Measurements from ENCODE around the gene SLC16A11.
"Not testable (repeated sequence)": the region's sequence is repeated elsewhere in the genome, so short reads cannot be mapped to it uniquely, and the experiment has no call there.

SLC16A11 gene

GRCh38 chr17:7043497-7044198 lies at the start of gene SLC16A11:
Gene SLC16A11, minus strand, starts transcription at chr17:7044092. Its CDS starts 579 bp downstream, at chr17:7043513.
- no peak for DNase-seq (ENCODE audit: low read depth in 4 of 4, low spot score in 1 of 4)

- DNase-seq (ENCODE audit: low read depth in 4 of 4, low spot score in 1 of 4), result peak in 1 of 4 experiments; percentile 11
Observed at GRCh38 chr17:7091311-7092005, 47.6 kb upstream of the SLC16A11 start.

DNA sequence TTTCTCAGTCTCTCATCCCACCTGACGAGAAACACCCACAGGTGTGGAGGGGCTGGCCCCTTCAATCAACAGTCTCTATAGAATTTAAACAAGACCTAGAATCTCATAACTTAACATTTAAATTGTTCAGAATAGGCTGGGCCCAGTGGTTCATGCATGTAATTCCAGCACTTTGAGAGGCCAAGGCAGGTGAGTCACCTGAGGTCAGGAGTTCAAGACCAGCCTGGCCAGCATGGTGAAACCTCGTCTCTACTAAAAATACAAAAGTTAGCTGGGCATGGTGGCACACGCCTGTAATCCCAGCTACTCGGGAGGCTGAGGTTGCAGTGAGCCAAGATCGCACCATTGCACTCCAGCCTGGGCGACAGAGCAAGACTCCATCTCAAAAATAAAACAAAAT lies 45.7 kb upstream of the SLC16A11 start:
- not testable (repeated sequence) for DNase-seq (ENCODE audit: low read depth in 4 of 4, low spot score in 1 of 4)

DNA sequence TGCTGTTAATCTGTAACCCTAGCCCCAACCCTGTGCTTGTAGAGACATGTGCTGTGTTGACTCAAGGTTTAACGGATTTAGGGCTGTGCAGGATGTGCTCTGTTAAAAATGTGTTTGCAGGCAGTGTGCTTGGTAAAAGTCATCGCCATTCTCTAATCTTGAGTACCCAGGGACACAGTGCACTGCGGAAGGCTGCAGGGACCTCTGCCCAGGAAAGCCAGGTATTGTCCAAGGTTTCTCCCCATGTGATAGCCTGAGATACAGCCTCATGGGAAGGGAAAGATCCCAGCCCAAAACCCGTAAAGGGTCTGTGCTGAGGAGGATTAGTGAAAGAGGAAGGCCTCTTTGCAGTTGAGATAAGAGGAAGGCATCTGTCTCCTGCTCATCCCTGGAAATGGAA lies 44.5 kb upstream of the SLC16A11 start:
- DNase-seq (ENCODE audit: low read depth in 4 of 4, low spot score in 1 of 4), result not testable (repeated sequence)

DNA sequence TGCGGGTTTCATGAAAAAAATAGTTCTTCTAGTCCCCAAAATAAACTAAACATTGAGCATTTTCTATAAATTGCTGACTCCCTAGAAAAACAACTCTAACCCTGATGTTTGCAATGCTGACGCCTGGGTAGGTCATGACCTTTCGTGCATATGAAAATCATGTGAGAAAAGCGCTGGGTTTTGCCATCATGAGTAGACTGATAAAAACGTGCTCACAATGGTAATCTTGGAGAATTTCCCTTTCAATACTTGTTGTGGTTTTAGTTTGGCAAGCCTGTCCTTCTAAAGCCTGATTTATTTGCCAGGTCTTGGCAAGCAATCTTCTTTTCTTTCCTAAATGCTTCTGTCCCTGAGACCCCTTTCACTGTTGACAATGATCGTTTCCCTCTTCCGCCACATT lies 40.2 kb upstream of the SLC16A11 start:
- no peak for DNase-seq (ENCODE audit: low read depth in 4 of 4, low spot score in 1 of 4)

DNA sequence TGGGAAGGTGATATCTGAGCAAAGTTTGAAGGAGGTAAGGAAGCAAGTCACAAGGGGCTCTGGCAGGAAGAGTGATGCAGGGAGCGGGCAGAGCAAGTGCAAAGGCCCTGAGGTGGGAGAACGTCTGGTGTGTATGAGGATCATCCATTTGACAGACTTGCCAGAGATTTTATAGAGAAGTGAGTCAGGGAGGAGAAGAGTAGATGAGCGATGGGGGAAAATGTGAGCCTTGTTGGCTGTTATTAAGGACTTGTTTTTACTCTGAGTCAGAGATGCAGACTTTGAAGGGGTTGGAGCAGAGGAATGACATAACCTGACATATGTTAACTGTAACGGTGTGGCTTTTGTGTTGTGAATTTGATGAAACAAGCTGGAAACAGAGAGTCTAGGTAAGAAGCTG lies 39.7 kb upstream of the SLC16A11 start:
- no peak for DNase-seq (ENCODE audit: low read depth in 4 of 4, low spot score in 1 of 4)

DNA sequence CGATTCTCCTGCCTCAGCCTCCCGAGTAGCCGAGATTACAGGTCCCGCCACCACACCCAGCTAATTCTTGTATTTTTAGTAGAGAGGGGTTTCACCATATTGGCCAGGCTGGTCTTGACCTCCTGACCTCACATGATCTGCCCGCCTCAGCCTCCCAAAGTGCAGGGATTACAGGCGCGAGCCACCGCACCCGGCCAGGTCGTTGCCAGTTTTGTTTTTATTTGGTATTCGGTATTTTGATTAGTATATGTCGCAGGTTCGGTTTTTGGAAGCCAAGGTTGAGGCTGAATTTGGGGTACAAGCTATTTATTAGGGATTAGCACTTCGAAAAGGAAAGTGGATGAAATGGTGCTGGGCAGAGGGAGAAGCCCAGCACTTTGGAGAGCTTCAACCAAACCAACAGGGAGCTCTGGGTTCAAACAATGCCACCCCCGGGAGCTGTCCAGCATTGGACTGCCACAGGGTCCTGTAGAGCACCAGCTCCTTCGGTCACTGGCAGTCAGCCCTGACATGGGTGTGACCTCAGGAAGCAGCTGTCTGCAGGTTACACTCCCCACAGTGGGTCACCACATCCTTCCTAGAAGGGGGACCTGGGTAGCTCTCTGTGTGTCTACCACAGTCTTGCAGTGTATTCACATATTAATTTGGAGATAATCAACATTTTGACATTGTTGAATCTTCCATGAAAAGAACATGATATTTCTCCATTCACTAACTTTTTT lies 37.6 kb upstream of the SLC16A11 start:
- no peak for DNase-seq (ENCODE audit: low read depth in 4 of 4, low spot score in 1 of 4)

DNA sequence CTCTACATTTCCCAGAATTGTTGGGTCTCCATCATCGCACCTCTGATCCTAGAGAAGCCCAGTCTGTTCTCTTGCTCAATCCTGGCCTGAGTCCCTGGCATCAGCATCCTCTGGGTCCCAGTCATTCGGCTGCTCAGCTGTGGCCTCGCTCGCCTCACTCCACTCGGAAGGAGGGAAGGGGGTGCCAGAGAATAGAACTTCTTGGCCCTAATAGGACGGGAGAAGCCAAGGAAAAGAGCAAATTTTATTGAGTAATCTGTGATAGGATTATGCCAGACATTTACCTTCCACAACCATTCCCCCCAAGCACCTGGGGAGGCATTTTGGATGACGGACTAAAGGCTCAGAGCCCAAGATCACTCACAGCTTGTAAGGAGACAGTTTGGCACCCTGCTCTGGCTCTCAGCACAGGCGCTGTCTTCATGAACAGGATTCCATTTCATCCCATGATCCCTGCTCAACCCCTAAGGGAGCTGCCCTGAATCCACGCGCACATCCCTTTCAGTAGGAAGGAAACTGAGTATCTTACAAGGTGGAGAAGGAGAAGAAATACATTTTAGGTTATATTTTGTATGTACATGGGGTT lies 36.7 kb upstream of the SLC16A11 start:
- DNase-seq (ENCODE audit: low read depth in 4 of 4, low spot score in 1 of 4), result no peak

DNA sequence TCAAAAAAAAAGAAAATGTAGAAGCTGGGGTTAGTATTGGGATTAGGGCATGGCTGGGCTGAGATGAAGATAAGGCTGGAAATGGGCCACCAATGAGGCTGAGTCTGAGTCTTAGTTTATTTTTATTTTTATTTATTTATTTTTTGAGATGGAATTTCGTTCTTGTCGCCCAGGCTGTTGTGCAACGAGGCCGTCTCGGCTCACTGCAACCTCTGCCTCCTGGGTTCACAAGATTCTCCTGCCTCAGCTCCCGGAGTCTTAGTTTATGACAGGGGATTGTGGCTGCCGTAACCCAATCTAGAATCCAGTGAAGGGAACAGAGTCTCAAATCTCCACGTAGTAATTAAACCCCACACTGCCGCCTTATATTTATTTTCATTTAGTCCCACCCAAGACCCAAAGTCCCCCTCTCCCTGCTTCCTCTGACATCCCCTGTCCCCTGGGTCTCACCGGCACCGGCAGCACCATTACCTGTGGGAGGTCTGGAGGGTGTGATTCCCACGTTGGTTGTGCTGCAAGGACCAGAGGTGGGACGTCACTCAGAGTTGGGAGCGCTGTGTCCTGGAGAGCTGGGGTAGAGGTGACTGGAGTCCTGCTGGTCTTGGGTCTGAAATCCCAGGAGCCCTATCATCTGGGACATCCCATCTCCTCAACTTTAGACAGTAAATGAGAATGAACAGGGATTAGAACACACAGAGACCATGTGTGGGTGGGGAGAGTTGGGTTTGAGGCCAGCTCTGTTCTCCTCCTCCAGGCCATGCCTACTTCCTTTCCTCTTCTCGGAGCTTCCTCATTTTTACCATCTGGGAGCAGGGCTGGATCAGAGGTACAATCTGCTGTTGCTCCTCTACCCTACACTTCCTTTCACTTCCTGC lies 35.9 kb upstream of the SLC16A11 start, which contains the start of gene CLEC10A:
CLEC10A (minus strand) TSS at position 671 of the 875 bp plus-strand sequence. CDS start 1,439 bp downstream, outside the sequence.
- no peak for DNase-seq (ENCODE audit: low read depth in 4 of 4, low spot score in 1 of 4)

DNA sequence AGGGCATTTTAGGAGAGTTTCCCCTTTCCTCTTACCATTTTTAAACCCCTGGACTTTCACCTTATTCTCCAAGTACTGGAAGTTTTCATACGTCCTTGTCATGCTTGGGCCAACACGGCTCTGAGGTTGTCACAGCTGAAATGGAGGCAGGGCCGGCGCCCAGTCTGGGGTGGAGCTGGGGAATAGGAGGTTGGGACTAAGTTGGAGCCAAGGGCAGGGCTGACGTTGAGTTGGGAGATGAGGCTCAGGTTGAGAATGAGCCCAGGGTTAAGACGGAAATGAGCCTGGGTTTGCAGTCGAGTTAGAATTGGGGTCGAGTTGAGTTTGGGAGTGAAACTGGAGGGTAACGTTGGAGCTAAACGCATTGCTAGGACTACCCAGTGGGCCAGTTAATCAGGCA lies 34.8 kb upstream of the SLC16A11 start:
- no peak for DNase-seq (ENCODE audit: low read depth in 4 of 4, low spot score in 1 of 4)

GRCh38 chr17:7077911-7078546 lies 34.1 kb upstream of the SLC16A11 start:
- no peak for DNase-seq (ENCODE audit: low read depth in 4 of 4, low spot score in 1 of 4)

- DNase-seq (ENCODE audit: low read depth in 4 of 4, low spot score in 1 of 4), result no peak
Observed at GRCh38 chr17:7074931-7075330, 31.0 kb upstream of the SLC16A11 start.

DNA sequence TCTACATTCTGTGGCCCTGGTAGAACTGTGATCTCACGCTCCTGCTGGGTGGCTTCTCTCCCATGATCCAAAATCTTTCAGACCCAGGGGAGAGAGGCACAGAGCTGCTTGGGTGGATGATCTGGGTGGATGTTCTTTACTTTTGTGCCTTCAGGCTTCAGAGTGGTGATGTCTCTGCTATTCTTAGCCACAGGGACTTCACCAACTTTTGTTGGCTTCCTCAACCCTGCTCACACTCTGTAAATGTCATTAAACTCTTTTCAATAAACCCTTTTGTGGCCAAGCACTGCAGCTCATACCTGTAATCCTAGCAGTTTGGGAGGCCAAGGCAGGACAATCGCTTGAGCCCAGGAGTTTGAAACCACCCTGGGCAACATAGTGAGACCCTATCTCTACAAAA lies 28.5 kb upstream of the SLC16A11 start:
- DNase-seq (ENCODE audit: low read depth in 4 of 4, low spot score in 1 of 4), result no peak

DNA sequence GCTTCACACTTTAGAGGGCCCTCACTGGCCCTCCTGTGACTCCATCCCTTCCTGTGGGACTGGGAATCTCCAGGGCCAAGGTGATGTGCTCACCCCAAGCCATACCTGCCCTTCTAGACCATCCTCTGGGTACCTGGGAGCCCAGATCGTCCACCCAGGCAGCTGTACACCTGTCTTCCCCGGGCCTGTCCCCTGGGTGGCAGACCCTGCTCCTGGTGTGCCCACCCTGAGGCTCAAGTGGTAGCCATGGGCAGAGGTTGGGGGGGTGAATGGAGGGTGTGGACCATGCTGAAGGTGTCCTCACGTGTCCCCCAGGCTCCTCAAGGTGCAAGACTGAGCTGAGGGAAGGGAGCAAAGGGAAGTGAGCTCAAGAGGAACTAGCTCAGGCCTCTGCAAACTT lies 26.8 kb upstream of the SLC16A11 start:
- no peak for DNase-seq (ENCODE audit: low read depth in 4 of 4, low spot score in 1 of 4)

- no peak for DNase-seq (ENCODE audit: low read depth in 4 of 4, low spot score in 1 of 4)
Observed at GRCh38 chr17:7068268-7068667, 24.4 kb upstream of the SLC16A11 start.

GRCh38 chr17:7067198-7067597 lies 23.3 kb upstream of the SLC16A11 start:
- DNase-seq (ENCODE audit: low read depth in 4 of 4, low spot score in 1 of 4), result no peak

- no peak for DNase-seq (ENCODE audit: low read depth in 4 of 4, low spot score in 1 of 4)
Observed at GRCh38 chr17:7064261-7064660, 20.4 kb upstream of the SLC16A11 start.

DNA sequence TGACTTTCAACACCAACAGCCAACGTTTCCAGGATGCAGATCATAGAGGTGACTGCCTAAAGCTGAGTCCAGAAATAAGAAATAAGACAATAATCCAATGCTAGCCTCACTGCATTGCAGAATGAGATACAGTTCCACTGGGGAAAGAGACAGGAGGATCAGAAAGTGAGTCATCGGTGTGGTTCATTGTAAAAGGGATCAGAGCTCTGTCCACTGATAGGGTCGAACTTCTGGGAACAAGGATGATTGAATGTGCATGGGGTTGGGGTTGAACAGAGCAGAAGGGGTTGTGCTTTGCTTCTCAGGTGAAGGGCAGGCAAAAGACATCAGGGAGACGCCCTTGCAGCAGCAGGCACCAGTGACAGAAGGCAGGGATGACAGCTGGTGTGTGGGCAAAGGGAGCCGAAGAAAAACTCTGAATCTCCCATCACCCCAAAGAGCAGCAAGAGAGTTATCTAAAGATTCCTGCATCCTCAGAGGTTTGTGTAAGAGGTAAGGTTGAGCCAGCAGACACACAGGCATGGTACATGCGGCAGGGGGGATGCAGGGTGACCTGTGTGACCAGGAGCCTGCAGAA lies 19.7 kb upstream of the SLC16A11 start:
- DNase-seq (ENCODE audit: low read depth in 4 of 4, low spot score in 1 of 4), result no peak

DNA sequence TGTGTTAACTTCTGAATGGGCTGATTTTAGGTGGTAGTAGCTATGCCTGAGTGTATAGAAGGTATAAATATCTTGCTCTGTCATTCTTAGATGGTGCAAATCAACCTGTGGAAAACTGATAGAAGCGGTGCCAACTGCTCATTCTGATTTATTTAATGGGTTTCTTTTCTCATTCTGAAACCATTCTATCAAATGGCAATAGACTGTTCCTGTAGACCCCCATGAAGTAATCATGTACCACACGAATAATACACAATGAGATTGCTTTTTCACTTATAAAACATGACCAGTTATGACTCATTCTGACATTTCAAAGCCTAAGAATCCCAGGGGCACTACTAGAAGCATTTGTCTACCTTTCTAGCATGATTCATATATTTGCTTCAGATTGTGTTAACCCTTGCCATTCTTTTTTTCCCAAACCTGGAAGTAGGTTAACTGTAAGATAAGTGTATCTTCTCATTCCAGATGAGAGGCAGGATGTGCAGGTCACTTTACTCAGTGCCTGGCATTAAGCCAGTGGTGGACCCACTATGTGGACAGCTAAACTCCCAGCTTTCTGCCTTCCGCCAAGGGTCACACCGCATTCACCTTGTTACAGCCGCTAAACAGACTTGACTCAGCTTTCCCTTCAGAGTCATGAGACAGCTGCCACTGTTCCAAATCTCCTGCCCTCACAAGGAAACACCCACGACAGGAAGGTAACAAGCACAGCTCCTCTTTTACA lies 16.4 kb upstream of the SLC16A11 start:
- peak in 2 of 4 experiments; percentile 26 to 43 for DNase-seq (ENCODE audit: low read depth in 4 of 4, low spot score in 1 of 4)

Data from stimulated activated CD4-positive, alpha-beta T cell treated with anti-CD3 and anti-CD28 coated beads, Interleukin-1b, Interleukin-23, amount 100 ng/mL, for 24 hours (primary cell).